ENCODE measurements around the gene KIRREL3.

GRCh38 chr11:126485986-126486635, 514.5 kb downstream of the KIRREL3 start:
- TF ChIP-seq CTCF (IDR thresholded peaks at IDR 0.05; ENCODE audit: low read depth, low read length) (no peak), EZH2phosphoT487 (IDR thresholded peaks at IDR 0.05; ENCODE audit: low read depth) (no peak)
